Measurements from ENCODE around the gene TEX44. TPM values are rescaled to one million over a fixed set of nuclear protein-coding genes. Genes with fewer than 3 reads are reported as not detected.

Gene TEX44
- total and polyA plus RNA-seq, 2 of the 13 experiments (the other 11 are each of a cell fraction or from before 2014, with no cell fraction given): not detected

GRCh38 chr2:231612456-231613330 lies 20.0 kb downstream of the TEX44 start (continued):
- TF ChIP-seq HIC2 (CRISPR knock-in tag; IDR thresholded peaks at IDR 0.05; ENCODE audit: low read depth) (0 out of 2 replicates have a peak, but pooled peaks have one; percentile 4), ZNF101 (CRISPR knock-in tag; IDR thresholded peaks at IDR 0.05; ENCODE audit: borderline replicate concordance, low read depth) (no peak), HMGXB3 (CRISPR knock-in tag; IDR thresholded peaks at IDR 0.05; ENCODE audit: borderline replicate concordance) (0 out of 2 replicates have a peak, but pooled peaks have one; percentile 23), ZNF350 (CRISPR knock-in tag; IDR thresholded peaks at IDR 0.05; ENCODE audit: borderline replicate concordance, low read depth) (peak; percentile 59), SP5 (CRISPR knock-in tag; IDR thresholded peaks at IDR 0.05; ENCODE audit: borderline replicate concordance, low read depth) (0 out of 2 replicates have a peak, but pooled peaks have one; percentile 4), ZSCAN25 (CRISPR knock-in tag; IDR thresholded peaks at IDR 0.05) (peak; percentile 50; the same call in 1 of the 2 replicates), DNMT3B (CRISPR knock-in tag; conservative IDR thresholded peaks at IDR 0.05) (peak; percentile 50; the same call in 1 of the 2 replicates), ARID4A (CRISPR knock-in tag; IDR thresholded peaks at IDR 0.05; ENCODE audit: borderline replicate concordance) (peak; percentile 59; the same call in 1 of the 2 replicates), ZFX (CRISPR knock-in tag; IDR thresholded peaks at IDR 0.05; ENCODE audit: low read depth) (peak; percentile 50)
